Tibial nerve (tissue), 4 donors: ENCODE data around the gene FA2H.

Experiments used
- CTCF ChIP-seq, 5 experiments: fragments of 200-600 bp in 3 of 5; fragments of 450-650 bp in 2 of 5; sonication (generic) in 3 of 5; IDR thresholded peaks; one replicate each; pipeline ENCODE4 v1.5.1; 2016 to 2019; ENCODE audit warnings: antibody characterized with exemption in 5 of 5, mild to moderate bottlenecking in 3 of 5, moderate library complexity in 2 of 5
- EP300 ChIP-seq, 2 donors: sonication (generic); formaldehyde crosslinking; IDR thresholded peaks; one replicate each; pipeline ENCODE4 v1.6.1; 2017; ENCODE audit warnings: antibody characterized with exemption in 2 of 2, mild to moderate bottlenecking in 1 of 2
- POLR2A ChIP-seq, 2 donors: fragments of 450-650 bp; IDR thresholded peaks; one replicate each; pipeline ENCODE4 v1.6.1; 2017; ENCODE audit warnings: antibody characterized with exemption in 2 of 2, mild to moderate bottlenecking in 2 of 2, moderate library complexity in 2 of 2

DNA sequence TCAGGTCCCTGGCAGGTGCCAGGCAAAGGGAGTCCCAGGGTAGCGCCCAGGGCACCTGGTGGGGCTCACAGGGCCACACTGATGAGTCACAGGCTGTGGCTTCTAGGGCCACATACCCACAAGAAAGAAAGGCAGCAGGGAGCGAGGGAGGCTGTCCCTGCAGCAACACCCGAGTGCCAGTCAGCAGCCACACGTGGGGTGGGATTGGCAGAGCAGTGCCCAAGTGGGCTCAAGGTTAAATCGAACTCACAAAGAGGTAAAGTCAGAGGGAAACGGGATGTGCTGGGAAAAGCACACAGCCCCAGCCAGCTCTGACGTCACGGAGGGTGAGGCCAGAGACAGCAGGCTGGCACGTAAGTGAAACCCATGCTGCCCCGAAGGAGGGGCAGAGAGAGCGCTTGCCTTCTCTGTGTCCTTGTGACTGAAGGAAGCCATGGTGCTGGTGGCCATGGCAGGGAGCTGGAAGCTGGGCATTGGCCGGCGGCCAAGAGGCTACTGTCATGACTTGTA, 33.8 kb downstream of the FA2H start:
- TF ChIP-seq CTCF (IDR thresholded peaks at IDR 0.05) (no peak), EP300 (IDR thresholded peaks at IDR 0.05) (peak; percentile 6 to 71), POLR2A (IDR thresholded peaks at IDR 0.05) (no peak)
